ENCODE results near the gene SYNC.
A peak's percentile ranks its signal among the peaks of the same experiment; 100 is the strongest.
"Not testable (repeated sequence)": the region's sequence is repeated elsewhere in the genome, so short reads cannot be mapped to it uniquely, and the experiment has no call there.

SYNC gene

DNA sequence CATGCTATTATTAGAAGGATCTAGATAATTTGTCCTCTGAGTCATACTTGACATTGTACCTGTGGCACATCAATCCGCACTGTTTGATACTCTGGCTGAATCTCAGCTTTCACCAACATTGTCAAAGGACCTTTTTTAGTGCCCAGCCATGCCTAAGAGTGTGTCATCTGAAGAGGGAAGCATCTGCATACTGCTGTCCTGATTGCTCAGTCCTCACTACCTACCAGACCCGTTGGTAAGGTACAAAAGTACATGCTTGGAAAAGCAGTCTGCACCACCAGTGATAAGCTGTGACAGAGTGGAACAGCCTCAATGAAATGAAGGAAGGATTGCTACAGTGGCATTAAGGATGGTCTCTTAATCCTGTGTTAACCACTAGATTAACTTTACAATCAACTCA is 17.1 kb downstream of the SYNC start:
- no peak overlapping the region for H3K4me3 ChIP-seq (ENCODE audit: low read length)
- TF ChIP-seq ZNF274 (IDR thresholded peaks at IDR 0.05; ENCODE audit: low read depth, low read length): no peak

DNA sequence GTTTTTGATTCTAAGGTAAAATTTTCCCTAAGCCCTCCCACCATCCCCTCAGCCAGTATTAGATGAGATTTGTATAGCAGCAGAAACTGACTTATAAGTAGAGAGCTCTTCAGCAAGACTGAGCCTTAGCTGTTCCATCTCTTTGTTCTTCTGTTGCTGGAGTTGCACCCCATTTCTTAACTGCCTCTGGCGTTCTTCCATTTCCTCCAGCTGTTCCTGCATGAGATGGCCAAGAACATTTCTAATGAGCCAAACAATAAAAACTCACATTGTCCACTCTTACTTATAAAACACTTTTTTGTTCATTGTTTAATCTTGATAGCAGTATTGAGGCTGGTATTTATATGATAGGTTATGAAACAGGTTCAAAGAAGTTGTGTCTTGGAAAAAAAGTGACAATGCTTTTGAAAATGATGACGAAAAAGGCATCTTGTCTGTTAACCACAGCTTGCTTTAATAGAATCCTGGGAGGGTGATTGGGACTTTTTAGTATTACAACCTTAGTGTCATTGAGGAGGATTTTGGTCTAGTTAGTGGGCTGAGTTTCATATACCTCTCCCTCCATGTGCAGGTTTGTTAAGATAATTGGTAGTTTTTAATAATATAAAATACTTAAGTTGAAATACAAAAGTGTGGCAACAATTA is 18.3 kb downstream of the SYNC start:
- H3K4me3 ChIP-seq (ENCODE audit: low read length): no peak overlapping the region
- no peak for TF ChIP-seq ZNF274 (IDR thresholded peaks at IDR 0.05; ENCODE audit: low read depth, low read length)

DNA sequence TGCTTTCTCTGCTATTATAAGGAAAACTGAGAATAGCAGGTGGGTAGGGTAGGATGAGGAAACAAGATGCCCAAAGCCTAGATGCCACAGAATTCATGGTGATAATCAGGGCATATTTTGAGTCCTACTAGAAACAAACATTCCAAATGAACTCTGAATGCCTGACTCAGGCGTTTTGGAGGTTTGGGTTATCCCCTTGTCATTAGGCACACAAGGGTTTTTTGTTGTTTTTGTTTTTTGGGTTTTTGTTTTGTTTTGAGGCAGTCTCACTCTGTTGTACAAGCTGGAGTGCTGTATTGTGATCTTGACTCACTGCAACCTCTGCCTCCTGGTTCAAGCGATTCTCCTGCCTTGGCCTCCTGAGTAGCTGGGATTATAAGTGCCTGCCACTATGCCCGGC is 19.2 kb downstream of the SYNC start:
- no peak for TF ChIP-seq ZNF274 (IDR thresholded peaks at IDR 0.05; ENCODE audit: low read depth, low read length)
- no peak overlapping the region for H3K4me3 ChIP-seq (ENCODE audit: low read length)

DNA sequence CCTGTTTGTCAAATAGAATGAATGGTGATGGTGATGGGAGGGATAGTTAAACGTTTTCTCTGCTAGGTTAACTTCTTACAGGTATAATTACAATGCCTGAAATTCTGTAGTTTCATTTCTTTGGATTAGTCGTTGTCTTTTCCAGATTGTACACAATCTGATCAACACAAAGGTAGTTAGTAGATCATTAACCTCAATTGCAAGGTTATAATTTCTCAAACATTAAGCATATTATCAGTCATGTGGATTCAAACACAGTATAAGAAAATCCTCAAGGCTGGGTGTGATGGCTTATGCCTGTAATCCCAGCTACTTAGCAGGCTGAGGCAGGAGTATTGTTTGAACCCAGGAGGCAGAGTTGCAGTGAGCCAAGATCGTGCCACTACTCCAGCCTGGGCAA is 20.6 kb downstream of the SYNC start:
- no peak for TF ChIP-seq ZNF274 (IDR thresholded peaks at IDR 0.05; ENCODE audit: low read depth, low read length)
- H3K4me3 ChIP-seq (ENCODE audit: low read length): no peak overlapping the region

DNA sequence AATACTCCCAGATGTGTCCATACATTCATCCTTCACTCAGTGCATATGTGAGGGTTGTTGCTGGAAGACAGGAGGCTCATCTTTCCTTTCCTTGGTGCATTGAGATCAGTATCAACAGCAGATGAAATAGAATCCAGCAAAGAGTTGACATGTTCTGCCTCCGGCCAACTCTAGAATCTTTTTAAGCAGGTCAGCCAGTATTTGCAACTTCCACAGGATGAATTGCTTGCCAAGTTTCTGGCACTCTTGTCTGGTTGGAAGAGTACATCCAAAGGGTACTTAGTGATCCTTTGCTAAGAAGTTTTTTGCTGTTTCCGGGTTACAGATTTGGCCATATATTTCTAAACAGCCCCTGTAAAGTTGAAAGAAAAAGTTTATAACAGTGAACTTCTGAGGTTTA is 21.1 kb downstream of the SYNC start:
- TF ChIP-seq ZNF274 (IDR thresholded peaks at IDR 0.05; ENCODE audit: low read depth, low read length): no peak
- H3K4me3 ChIP-seq (ENCODE audit: low read length): no peak overlapping the region

DNA sequence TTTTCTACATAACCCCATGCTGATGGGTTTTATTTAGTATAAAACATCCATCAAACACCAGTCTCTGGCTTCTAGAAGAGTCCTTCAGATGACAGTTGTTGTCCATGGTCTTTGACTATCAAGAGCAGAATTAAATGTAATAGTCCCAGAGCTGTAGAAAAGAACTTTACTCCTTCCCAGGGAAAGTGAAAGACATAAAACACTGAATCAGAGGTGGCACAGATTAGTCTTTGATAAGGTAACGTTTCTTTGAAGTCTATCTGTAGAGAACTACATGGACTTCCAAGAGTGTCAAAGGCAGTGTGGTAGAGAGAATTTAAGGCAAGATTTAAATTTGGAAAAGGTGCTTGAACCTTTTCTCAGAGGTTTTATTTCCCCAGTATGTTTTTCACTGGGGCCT is 21.9 kb downstream of the SYNC start:
- H3K4me3 ChIP-seq (ENCODE audit: low read length): no peak overlapping the region
- TF ChIP-seq ZNF274 (IDR thresholded peaks at IDR 0.05; ENCODE audit: low read depth, low read length): no peak

DNA sequence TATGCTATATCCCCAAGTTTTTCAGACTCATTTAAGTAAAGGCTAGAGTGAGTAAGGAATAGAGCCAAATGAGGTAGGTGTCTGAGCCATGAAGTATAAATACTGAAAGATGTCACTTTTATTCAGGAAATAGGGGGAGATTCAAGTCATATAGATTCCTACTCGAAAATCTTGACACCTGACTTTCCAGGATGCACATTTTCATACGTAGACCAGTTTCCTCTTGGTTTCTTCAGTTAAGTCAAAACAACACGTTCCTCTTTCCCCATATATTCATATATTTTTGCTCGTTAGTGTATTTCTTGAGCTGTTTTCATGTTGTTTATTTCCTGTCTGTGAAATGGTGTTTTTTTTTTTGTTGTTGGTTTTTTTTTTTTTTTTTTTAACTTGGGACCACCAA is 22.6 kb downstream of the SYNC start:
- not testable (repeated sequence) for H3K4me3 ChIP-seq (ENCODE audit: low read length)

DNA sequence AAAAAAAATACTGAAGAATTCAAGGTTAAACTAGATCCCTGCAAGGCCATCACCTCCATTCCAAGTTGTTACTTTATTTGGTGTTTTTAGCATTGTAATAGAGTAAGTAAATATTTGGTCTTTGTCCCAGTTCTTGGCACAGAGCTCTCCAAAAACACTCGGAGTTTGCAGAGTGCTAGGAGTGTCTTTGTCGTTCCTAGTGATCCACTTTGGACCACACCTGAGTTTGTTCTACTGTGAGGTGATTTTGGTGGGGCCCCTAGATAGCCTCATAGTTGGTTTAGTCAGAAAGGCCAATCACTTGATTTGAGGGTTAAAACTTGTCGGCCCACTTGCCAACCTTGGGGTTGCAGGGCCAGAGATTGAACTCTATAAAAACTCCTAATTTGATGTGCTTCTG is 25.6 kb downstream of the SYNC start:
- H3K4me3 ChIP-seq (ENCODE audit: low read length): no peak overlapping the region
- no peak for TF ChIP-seq ZNF274 (IDR thresholded peaks at IDR 0.05; ENCODE audit: low read depth, low read length)

DNA sequence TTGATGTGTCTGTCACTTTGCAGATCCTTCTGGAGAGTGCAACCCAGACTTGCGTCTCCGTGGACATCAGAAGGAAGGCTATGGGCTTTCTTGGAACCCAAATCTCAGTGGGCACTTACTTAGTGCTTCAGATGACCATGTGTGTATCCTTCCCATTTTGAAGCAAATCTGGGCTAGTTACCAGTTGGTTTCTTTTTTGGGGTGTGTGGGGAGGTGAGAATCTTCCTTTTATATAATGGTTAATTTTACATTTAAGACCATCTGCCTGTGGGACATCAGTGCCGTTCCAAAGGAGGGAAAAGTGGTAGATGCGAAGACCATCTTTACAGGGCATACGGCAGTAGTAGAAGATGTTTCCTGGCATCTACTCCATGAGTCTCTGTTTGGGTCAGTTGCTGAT is 33.9 kb downstream of the SYNC start:
- H3K4me3 ChIP-seq (ENCODE audit: low read length): not testable (repeated sequence)

DNA sequence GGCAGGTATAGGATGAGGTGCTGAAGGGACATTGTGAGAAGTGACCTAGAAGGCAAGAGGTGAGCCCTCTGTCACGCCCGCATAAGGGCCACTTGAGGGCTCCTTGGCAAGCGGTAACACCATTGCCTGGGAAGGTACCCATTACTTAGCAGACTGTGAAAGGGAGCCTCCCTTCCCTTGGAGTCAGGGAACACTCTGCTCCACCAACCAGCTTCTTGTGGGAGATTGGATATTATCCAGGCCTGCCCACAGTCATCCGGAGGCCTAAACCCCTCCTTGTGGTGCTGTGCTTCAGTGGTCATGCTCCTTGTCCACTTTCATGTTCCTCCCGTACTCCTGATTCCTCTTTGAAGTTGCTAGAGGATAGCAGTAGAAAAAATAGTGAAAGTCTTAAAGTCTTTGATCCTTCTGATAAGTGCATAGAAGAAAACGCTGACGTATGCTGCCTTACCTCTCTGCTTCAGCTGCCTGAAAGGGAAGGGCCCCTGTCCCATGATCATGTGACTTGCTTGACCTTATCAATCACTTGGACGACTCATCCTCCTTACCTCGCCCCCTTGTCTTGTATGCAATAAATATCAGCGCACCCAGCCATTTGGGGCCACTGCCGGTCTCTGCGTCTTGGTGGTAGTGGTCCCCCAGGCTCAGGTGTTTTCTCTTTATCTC is 35.5 kb downstream of the SYNC start:
- H3K4me3 ChIP-seq (ENCODE audit: low read length): no peak overlapping the region
- TF ChIP-seq ZNF274 (IDR thresholded peaks at IDR 0.05; ENCODE audit: low read depth, low read length): no peak

DNA sequence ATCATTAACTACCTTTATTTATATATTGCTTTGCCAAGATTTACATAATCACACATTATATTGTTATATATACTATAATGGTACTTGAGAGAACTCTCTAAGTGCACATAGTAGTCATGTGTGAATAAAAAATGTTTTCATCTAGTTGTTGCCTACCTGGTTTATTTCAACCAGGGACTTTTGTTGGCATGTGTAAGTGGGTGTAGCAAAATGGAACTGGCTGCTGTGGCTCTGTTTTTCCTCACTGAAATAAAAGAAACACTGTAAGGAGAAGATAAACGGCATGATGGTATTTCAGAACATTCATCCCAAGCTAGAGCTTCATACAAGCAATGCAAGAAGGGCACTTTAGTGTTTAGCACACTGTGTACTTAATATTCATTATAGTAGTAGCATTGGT is 36.7 kb downstream of the SYNC start:
- H3K4me3 ChIP-seq (ENCODE audit: low read length): no peak overlapping the region
- TF ChIP-seq ZNF274 (IDR thresholded peaks at IDR 0.05; ENCODE audit: low read depth, low read length): no peak

DNA sequence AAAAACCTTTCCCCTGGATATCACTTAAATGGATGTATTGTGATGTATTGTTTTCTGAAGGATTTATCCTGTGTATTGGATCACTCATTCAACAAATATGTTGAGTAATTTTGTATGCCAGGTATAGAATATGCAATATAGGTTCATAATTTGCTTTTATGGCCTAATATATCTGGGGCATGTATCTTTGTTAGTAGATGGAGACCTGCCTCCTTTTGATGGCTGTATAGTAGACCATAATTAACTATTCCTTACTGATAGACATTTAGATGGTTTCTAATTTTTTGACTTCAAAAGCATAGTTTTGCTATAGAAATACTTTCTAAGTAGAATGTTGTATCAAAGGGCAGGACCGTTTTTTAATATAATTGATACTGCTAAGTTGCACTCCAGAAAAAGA is 43.0 kb downstream of the SYNC start:
- H3K4me3 ChIP-seq (ENCODE audit: low read length): no peak overlapping the region
- TF ChIP-seq ZNF274 (IDR thresholded peaks at IDR 0.05; ENCODE audit: low read depth, low read length): no peak

DNA sequence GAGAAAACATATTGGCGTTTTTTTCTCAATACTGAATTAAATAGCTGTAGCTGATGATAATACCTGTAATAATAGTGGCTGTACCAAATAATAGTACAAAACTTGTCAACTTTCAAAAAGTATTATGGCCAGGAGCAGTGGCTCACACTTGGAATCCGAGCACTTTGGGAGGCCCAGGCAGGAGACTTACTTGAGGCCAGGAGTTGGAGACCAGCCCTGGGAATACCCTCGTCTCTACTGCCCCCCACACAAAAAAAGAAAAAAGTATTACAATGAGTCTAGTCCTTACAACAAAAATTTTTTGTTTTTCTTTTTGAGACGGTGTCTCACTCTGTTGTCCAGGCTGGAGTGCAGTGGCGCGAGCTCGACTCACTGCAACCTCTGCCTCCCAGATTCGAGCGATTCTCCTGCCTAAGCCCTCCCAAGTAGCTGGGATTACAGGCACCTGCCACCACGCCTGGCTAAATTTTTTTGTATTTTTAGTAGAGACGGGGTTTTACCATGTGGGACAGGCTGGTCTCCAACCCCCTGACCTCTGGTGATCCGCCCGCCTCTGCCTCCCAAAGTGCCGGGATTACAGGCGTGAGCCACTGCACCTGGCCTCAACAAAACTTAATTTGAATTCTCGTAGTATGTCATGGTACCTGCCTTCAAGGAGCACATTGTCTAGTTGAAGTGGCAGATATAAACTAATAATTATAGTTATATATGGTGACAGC is 50.2 kb downstream of the SYNC start:
- peak overlapping the region; percentile 86 for H3K4me3 ChIP-seq (ENCODE audit: low read length)
- no peak for TF ChIP-seq ZNF274 (IDR thresholded peaks at IDR 0.05; ENCODE audit: low read depth, low read length)

DNA sequence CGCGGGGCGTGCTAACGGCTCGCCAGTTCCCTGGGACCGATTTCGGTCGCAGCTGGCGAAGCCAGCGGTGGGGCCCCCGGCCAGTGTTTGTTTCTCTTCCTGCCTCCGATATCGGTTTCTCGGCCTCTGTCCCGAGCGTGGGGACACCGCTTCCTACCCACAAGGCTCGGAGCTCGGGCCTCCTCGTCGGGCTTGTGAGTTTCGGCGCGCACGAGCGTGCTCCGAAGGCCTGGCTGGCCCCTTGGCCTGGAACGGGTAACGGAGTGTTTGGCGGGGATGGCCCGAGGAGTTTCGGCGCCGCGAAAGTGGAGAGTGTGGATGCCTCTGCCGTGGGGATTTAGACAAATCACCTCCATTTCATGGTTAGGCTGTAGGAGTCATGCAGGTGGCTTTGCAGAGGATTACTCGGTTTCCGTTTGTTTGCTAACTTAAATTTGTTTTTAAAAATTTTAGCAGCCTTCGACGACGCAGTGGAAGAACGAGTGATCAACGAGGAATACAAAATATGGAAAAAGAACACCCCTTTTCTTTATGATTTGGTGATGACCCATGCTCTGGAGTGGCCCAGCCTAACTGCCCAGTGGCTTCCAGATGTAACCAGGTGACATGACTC is 51.0 kb downstream of the SYNC start:
- no peak for TF ChIP-seq ZNF274 (IDR thresholded peaks at IDR 0.05; ENCODE audit: low read depth, low read length)
- peak overlapping the region; percentile 86 for H3K4me3 ChIP-seq (ENCODE audit: low read length)

Data from GM08714 (cell line).